SK-N-MC (cell line): ENCODE results near the gene SLC16A6.

ENCODE experiments used
- EZH2 ChIP-seq: fragments of 200-600 bp; sonication (generic); IDR thresholded peaks from one replicate; pipeline ENCODE4 v1.6.1; 2017; ENCODE audit warnings: antibody characterized with exemption
- FOXP2 ChIP-seq: optimal IDR thresholded peaks from 2 replicates; pipeline ENCODE3; 2011; ENCODE audit warnings: mild to moderate bottlenecking, moderate library complexity; ENCODE audit not compliant: insufficient read depth; ENCODE audit errors: extremely low read length, control extremely low read depth
- POLR2AphosphoS5 ChIP-seq: IDR thresholded peaks from 2 replicates; pipeline ENCODE4 v1.6.1; 2012; ENCODE audit warnings: mild to moderate bottlenecking, low read depth, low read length, borderline replicate concordance

GRCh38 chr17:68322630-68323029, 31.7 kb upstream of the SLC16A6 start:
- TF ChIP-seq EZH2 (no peak), POLR2AphosphoS5 (no peak), FOXP2 (no peak)
